Ishikawa (cell line): ENCODE results near the gene FUCA2.

Source experiments
- CEBPB ChIP-seq: IDR thresholded peaks from 2 replicates; pipeline ENCODE4 v1.6.1; 2012
- CREB1 ChIP-seq: IDR thresholded peaks from 2 replicates; pipeline ENCODE4 v1.6.1; 2012; ENCODE audit warnings: low read depth
- EGR1 ChIP-seq: IDR thresholded peaks from 2 replicates; pipeline ENCODE4 v1.6.1; 2012
- EP300 ChIP-seq: IDR thresholded peaks from 2 replicates; pipeline ENCODE4 v1.6.1; 2012; ENCODE audit warnings: borderline replicate concordance
- FOXM1 ChIP-seq: IDR thresholded peaks from 2 replicates; pipeline ENCODE4 v1.6.1; 2012; ENCODE audit warnings: low read depth, borderline replicate concordance
- NFIC ChIP-seq: IDR thresholded peaks from 2 replicates; pipeline ENCODE4 v1.6.1; 2012
- RAD21 ChIP-seq: IDR thresholded peaks from 2 replicates; pipeline ENCODE4 v1.6.1; 2012; ENCODE audit warnings: low read depth
- TAF1 ChIP-seq: IDR thresholded peaks from 2 replicates; pipeline ENCODE4 v1.6.1; 2012; ENCODE audit warnings: low read depth, mild to moderate bottlenecking
- TCF12 ChIP-seq: IDR thresholded peaks from 2 replicates; pipeline ENCODE4 v1.6.1; 2012; ENCODE audit warnings: low read depth
- TEAD4 ChIP-seq: IDR thresholded peaks from 2 replicates; pipeline ENCODE4 v1.6.1; 2012
- YY1 ChIP-seq: IDR thresholded peaks from 2 replicates; pipeline ENCODE4 v1.6.1; 2012; ENCODE audit warnings: low read depth
- ZBTB7A ChIP-seq: IDR thresholded peaks from 2 replicates; pipeline ENCODE4 v1.6.1; 2012; ENCODE audit warnings: low read depth
- TF ChIP-seq, protein P1 (sequence below): IDR thresholded peaks from 2 replicates; pipeline ENCODE4 v1.6.1; 2012; ENCODE audit warnings: low read depth, mild to moderate bottlenecking
- TF ChIP-seq, protein P2 (sequence below): IDR thresholded peaks from 2 replicates; pipeline ENCODE4 v1.6.1; 2012
- TF ChIP-seq, protein P3 (sequence below): IDR thresholded peaks from 2 replicates; pipeline ENCODE4 v1.6.1; 2012

The FUCA2 gene

DNA sequence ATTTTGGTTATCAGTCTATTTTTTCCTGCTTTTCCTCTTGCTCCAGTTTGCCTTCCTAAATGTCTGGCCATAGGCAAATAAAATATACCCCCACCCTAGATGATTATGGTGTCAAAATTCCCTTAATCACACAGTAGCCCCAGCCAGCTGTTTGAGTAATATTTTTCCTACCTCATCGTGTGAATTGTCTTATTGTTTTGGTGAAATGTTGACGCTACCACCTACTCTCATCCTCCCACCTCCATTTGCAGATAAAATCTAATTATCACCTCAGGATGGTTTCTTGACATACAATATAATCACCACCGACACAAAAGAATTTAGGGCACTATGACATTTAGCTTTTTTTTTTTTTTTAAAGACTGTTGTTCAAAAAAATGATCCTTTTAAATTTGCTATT, 44.1 kb upstream of the FUCA2 start:
- TF ChIP-seq CEBPB, result no peak
- TF ChIP-seq FOXM1, result no peak
- TF ChIP-seq ZBTB7A, result no peak
- TF ChIP-seq TAF1, result no peak
- TF ChIP-seq NFIC, result no peak
- TF ChIP-seq EGR1, result no peak
- no peak for TF ChIP-seq CREB1
- TF ChIP-seq, protein P1, sequence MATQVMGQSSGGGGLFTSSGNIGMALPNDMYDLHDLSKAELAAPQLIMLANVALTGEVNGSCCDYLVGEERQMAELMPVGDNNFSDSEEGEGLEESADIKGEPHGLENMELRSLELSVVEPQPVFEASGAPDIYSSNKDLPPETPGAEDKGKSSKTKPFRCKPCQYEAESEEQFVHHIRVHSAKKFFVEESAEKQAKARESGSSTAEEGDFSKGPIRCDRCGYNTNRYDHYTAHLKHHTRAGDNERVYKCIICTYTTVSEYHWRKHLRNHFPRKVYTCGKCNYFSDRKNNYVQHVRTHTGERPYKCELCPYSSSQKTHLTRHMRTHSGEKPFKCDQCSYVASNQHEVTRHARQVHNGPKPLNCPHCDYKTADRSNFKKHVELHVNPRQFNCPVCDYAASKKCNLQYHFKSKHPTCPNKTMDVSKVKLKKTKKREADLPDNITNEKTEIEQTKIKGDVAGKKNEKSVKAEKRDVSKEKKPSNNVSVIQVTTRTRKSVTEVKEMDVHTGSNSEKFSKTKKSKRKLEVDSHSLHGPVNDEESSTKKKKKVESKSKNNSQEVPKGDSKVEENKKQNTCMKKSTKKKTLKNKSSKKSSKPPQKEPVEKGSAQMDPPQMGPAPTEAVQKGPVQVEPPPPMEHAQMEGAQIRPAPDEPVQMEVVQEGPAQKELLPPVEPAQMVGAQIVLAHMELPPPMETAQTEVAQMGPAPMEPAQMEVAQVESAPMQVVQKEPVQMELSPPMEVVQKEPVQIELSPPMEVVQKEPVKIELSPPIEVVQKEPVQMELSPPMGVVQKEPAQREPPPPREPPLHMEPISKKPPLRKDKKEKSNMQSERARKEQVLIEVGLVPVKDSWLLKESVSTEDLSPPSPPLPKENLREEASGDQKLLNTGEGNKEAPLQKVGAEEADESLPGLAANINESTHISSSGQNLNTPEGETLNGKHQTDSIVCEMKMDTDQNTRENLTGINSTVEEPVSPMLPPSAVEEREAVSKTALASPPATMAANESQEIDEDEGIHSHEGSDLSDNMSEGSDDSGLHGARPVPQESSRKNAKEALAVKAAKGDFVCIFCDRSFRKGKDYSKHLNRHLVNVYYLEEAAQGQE, result no peak
- TF ChIP-seq RAD21, result no peak
- no peak for TF ChIP-seq TCF12
- TF ChIP-seq TEAD4, result no peak
- TF ChIP-seq, protein P2, sequence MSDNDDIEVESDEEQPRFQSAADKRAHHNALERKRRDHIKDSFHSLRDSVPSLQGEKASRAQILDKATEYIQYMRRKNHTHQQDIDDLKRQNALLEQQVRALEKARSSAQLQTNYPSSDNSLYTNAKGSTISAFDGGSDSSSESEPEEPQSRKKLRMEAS, result no peak
- TF ChIP-seq YY1, result no peak
- TF ChIP-seq, protein P3, sequence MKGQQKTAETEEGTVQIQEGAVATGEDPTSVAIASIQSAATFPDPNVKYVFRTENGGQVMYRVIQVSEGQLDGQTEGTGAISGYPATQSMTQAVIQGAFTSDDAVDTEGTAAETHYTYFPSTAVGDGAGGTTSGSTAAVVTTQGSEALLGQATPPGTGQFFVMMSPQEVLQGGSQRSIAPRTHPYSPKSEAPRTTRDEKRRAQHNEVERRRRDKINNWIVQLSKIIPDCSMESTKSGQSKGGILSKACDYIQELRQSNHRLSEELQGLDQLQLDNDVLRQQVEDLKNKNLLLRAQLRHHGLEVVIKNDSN, result no peak
- no peak for TF ChIP-seq EP300

DNA sequence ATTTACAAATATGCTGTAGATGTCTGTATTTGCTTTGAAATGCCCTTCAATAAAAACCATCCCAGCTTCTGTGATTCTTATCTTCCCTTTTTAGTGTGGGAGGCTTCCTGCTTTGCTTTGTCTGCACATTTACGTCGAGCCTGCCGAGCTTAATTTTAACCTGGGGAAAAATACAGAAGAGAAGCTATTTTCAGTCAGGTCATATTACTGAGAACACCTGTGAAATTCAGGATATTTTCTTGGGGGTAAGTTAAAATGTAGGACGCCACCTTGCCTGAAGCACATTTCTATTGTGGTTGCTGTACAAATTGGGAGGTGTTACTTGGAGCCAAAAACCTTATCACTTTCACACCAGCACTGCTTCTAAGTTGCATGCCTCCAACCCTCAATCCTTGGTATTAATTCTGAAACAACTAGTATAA, 43.6 kb upstream of the FUCA2 start:
- TF ChIP-seq, protein P2, result no peak
- TF ChIP-seq YY1 (no peak), TAF1 (no peak)

DNA sequence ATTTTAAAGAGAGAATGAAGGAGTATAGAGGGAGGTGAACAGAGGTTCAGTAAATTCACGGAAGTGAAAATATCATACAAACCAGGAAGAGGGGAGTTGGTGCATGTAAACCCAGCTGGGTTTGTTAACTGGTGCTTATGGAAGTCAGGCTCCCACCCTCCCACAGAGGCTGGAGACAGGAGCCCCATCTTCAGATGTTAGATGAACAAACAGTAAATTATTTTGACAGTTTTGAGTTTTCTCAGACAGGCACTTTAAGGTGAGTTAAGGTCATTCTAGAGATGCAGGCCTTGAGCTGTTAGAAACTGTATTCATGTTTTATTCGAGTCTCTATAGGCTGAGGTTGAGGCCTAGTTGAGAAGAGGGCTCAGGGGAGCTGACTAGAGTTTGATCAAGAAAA, 41.8 kb upstream of the FUCA2 start:
- TF ChIP-seq TEAD4 (no peak), TCF12 (no peak), YY1 (no peak)

DNA sequence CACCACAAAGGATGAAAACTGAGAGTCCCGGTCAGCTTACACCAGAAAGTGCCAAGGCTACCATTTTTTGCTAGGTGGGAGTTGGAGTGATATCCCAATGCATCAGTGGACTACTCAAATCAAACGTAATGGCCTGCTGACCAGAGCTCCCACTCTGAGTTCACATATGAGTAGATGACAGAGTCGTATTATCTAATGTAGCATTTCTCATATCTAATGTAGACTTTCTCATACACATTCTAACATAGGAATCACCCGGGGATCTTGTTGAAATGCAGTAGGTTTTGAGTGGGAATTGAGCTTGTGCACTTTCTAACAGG, 38.4 kb upstream of the FUCA2 start:
- TF ChIP-seq ZBTB7A (no peak), CREB1 (no peak), EGR1 (no peak), TCF12 (no peak), EP300 (no peak), TEAD4 (no peak), YY1 (no peak), TAF1 (no peak), CEBPB (no peak), RAD21 (no peak), NFIC (no peak), FOXM1 (no peak)
- TF ChIP-seq, protein P3, result no peak
- TF ChIP-seq, protein P1, result no peak
- TF ChIP-seq, protein P2, result no peak

DNA sequence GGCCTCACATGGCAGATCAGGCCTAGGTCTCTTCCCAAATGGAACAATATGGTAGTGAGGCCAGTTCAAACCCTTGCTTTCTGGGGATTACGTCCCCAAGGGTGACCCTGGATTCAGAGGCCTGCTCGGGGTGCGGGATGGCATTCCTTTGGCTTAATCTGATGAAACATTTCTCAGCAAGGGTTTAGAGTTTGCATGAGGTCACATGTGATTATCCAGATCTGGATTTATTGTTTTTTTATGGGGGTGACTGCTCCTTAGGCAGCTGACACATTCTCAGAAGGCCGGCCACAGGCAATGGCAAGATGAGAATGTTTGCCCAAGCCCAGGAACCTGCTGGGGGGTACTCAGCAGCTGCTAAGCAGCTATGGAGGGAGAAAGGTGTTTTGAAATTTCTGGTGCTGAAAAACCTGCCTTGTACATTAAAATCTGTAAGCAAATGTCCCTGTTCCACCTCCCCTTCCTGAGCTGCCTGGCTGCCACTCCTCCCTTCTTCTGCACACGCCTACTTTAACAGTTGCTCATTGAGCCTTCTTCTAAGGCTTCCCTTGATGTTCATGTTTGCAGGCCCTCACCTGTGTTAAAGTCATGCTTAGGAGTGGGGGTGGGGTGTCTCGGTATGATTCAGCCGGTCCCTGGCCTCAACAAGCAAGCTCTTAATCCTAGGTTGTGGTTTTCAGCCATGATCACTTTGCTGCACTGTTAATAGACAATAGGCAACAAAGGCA, 37.9 kb upstream of the FUCA2 start:
- TF ChIP-seq, protein P1, result no peak
- TF ChIP-seq TCF12, result no peak
- TF ChIP-seq, protein P2, result no peak
- TF ChIP-seq EGR1, result no peak
- TF ChIP-seq, protein P3, result no peak
- no peak for TF ChIP-seq CEBPB
- TF ChIP-seq ZBTB7A, result no peak
- TF ChIP-seq RAD21, result no peak
- no peak for TF ChIP-seq NFIC
- no peak for TF ChIP-seq CREB1
- TF ChIP-seq TEAD4, result no peak
